HepG2 (cell line): ENCODE measurements around the gene SRSF10. TPM values are rescaled to one million over a fixed set of nuclear protein-coding genes. Genes with fewer than 3 reads are reported as not detected.
A peak's percentile ranks its signal among the peaks of the same experiment; 100 is the strongest.

ENCODE experiments used
- CBX5 ChIP-seq: sonication (generic); formaldehyde crosslinking; IDR thresholded peaks from 2 replicates; pipeline ENCODE4 v1.4.0; 2020; ENCODE audit warnings: missing genetic modification reagents, borderline replicate concordance
- ETV6 ChIP-seq: sonication (generic); formaldehyde crosslinking; conservative IDR thresholded peaks from 2 replicates; pipeline ENCODE4 v1.4.0; 2020; ENCODE audit warnings: missing genetic modification reagents
- FLYWCH1 ChIP-seq: sonication (generic); formaldehyde crosslinking; IDR thresholded peaks from 2 replicates; pipeline ENCODE4 v1.8.1; 2023; ENCODE audit warnings: mild to moderate bottlenecking, missing genetic modification reagents
- FOSL2 ChIP-seq: sonication (generic); formaldehyde crosslinking; IDR thresholded peaks from 2 replicates; pipeline ENCODE4 v1.4.0; 2020; ENCODE audit warnings: missing genetic modification reagents
- FOXO4 ChIP-seq: sonication (generic); formaldehyde crosslinking; conservative IDR thresholded peaks from 2 replicates; pipeline ENCODE4 v1.8.1; 2023; ENCODE audit warnings: missing genetic modification reagents
- GATAD2A ChIP-seq: IDR thresholded peaks from 2 replicates; pipeline ENCODE4 v1.6.1; 2016
- KDM5B ChIP-seq: sonication (generic); formaldehyde crosslinking; IDR thresholded peaks from 2 replicates; pipeline ENCODE4 v1.4.0; 2020; ENCODE audit warnings: missing genetic modification reagents, mild to moderate bottlenecking, borderline replicate concordance
- MIER3 ChIP-seq: IDR thresholded peaks from 2 replicates; pipeline ENCODE4 v1.6.1; 2016; ENCODE audit warnings: missing compliant biosample characterization, borderline replicate concordance
- NR2F2 ChIP-seq: IDR thresholded peaks from 2 replicates; pipeline ENCODE4 v1.6.1; 2012; ENCODE audit warnings: low read depth, inconsistent platforms, borderline replicate concordance
- PRDM15 ChIP-seq: sonication (generic); formaldehyde crosslinking; IDR thresholded peaks from 2 replicates; pipeline ENCODE4 v1.4.0; 2020; ENCODE audit warnings: missing genetic modification reagents
- RCOR2 ChIP-seq: IDR thresholded peaks from 2 replicates; pipeline ENCODE4 v1.6.1; 2016; ENCODE audit warnings: missing biosample characterization, missing genetic modification reagents
- SSRP1 ChIP-seq: IDR thresholded peaks from 2 replicates; pipeline ENCODE4 v1.6.1; 2016; ENCODE audit warnings: control low read depth
- THAP7 ChIP-seq: sonication (generic); formaldehyde crosslinking; IDR thresholded peaks from 2 replicates; pipeline ENCODE4 v1.8.1; 2023; ENCODE audit warnings: mild to moderate bottlenecking, missing genetic modification reagents
- ZFP36 ChIP-seq: fragments of 150-350 bp; IDR thresholded peaks from 2 replicates; pipeline ENCODE4 v1.6.1; 2018; ENCODE audit warnings: borderline replicate concordance, low read length, low read depth; ENCODE audit not compliant: partially characterized antibody
- ZMYM4 ChIP-seq: sonication (generic); formaldehyde crosslinking; IDR thresholded peaks from 2 replicates; pipeline ENCODE4 v1.8.1; 2023; ENCODE audit warnings: mild to moderate bottlenecking, missing genetic modification reagents
- ZNF276 ChIP-seq: sonication (generic); formaldehyde crosslinking; IDR thresholded peaks from 2 replicates; pipeline ENCODE4 v1.4.0; 2020; ENCODE audit warnings: mild to moderate bottlenecking, low read depth, missing genetic modification reagents
- ZNF616 ChIP-seq: sonication (generic); formaldehyde crosslinking; IDR thresholded peaks from 2 replicates; pipeline ENCODE4 v1.5.0; 2020; ENCODE audit warnings: low read depth, mild to moderate bottlenecking, missing genetic modification reagents
- ZNF737 ChIP-seq: sonication (generic); formaldehyde crosslinking; IDR thresholded peaks from 2 replicates; pipeline ENCODE4 v1.5.0; 2020; ENCODE audit warnings: missing genetic modification reagents, mild to moderate bottlenecking, borderline replicate concordance
- ZNF766 ChIP-seq: sonication (generic); formaldehyde crosslinking; IDR thresholded peaks from 2 replicates; pipeline ENCODE4 v1.5.0; 2020; ENCODE audit warnings: missing genetic modification reagents, borderline replicate concordance
- ZNF891 ChIP-seq: sonication (generic); formaldehyde crosslinking; IDR thresholded peaks from 2 replicates; pipeline ENCODE4 v1.5.0; 2020; ENCODE audit warnings: mild to moderate bottlenecking, missing genetic modification reagents
- ZSCAN21 ChIP-seq: sonication (generic); formaldehyde crosslinking; IDR thresholded peaks from 2 replicates; pipeline ENCODE4 v1.8.0; 2022; ENCODE audit warnings: mild to moderate bottlenecking, missing genetic modification reagents, moderate library complexity, borderline replicate concordance
- polyA plus RNA-seq, 8 experiments: library from polyadenylated mRNA; depleted of rRNA in 3 of 8; stranded (reverse) in 7 of 8; unstranded in 1 of 8; fragments of >200 nt; fragmentation: Illumina TruSeq in 4 of 8; extraction: Trizol in 4 of 8; gene quantifications; 2 replicates each; pipeline versions ENCODE4 v1.2.1 to v1.2.3, GENCODE V29; 2011 to 2016; ENCODE audit warnings: low read depth in 4 of 8, missing spikeins in 1 of 8, mixed read lengths in 1 of 8; ENCODE audit not compliant: insufficient read depth in 1 of 8
- total RNA-seq, 5 experiments: library from RNA; depleted of rRNA; stranded (reverse); fragments of >200 nt; fragmentation: Illumina TruSeq; extraction: Trizol; gene quantifications; 2 replicates each; pipeline ENCODE4 v1.2.3, GENCODE V29; 2016; ENCODE audit warnings: low read depth in 1 of 5

Gene SRSF10
- total and polyA plus RNA-seq, 2 of the 13 experiments (the other 11 are each of a cell fraction or from before 2014, with no cell fraction given): 126 to 186 TPM

DNA sequence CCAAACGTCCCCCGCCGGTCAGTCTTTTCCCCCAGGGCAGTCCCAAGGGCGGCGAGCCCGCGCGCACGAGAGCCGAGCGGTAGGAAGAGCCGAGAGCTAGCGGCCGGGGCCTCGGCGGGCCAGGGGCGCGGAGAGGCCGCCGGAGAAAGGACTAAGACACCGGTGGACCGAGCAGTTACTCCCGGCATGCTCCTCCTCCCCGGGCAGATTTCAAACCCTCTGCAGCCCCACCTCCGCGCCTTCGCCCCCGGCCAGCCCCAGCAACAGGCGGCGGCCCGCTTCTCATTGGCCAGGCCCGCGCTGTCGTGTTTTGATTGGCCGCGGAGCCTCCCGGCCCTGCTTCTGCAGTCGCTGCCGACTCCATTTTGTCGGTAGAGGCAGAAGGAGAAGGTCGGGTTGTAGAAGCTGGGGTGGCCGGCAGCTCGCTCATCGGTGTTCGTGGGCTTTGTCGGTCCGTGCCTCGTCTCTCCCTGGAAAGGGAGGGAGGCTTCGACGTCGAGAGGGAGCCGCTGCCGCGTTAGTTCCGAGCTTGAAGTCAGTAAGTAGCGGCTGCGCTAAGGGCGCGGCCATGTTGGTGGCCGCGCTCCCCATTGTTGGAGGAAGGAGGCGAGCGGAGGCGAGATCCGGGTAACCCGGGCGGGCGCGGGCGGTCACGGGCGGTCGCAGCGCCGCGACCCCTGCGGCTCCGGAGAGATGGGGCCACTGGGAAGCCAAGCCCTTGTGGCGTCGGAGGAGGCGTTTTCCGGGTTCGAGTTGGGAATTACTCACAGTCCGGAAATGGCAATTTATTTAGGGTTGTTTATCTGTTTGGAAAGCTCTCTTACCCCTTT is 20.5 kb downstream of the SRSF10 start, which contains the start of gene PNRC2 (continued):
- TF ChIP-seq THAP7: no peak
- TF ChIP-seq SSRP1: no peak
- 0 out of 2 replicates have a peak, but pooled peaks have one; percentile 27 for TF ChIP-seq ZNF766 (CRISPR knock-in tag)
- peak; percentile 92 for TF ChIP-seq ETV6 (CRISPR knock-in tag)
- no peak for TF ChIP-seq ZNF737 (CRISPR knock-in tag)
- peak; percentile 88; the same call in 1 of the 2 replicates for TF ChIP-seq CBX5 (CRISPR knock-in tag)
- no peak for TF ChIP-seq RCOR2
- TF ChIP-seq GATAD2A (CRISPR knock-in tag): peak; percentile 52
- peak; percentile 67; the same call in 1 of the 2 replicates for TF ChIP-seq ZNF276 (CRISPR knock-in tag)
- peak; percentile 87 for TF ChIP-seq FLYWCH1 (CRISPR knock-in tag)
- no peak for TF ChIP-seq PRDM15 (CRISPR knock-in tag)
- TF ChIP-seq NR2F2: no peak; the same call in 1 of the 2 replicates
- TF ChIP-seq ZNF891 (CRISPR knock-in tag): peak; percentile 87; the same call in 1 of the 2 replicates
- peak; percentile 90; the same call in 1 of the 2 replicates for TF ChIP-seq MIER3 (CRISPR knock-in tag)
- TF ChIP-seq ZMYM4 (CRISPR knock-in tag): peak; percentile 81
- TF ChIP-seq ZNF616 (CRISPR knock-in tag): no peak
- TF ChIP-seq FOSL2 (CRISPR knock-in tag): peak; percentile 46; the same call in 1 of the 2 replicates
- no peak for TF ChIP-seq FOXO4 (CRISPR knock-in tag)
- TF ChIP-seq ZFP36: no peak
- TF ChIP-seq KDM5B (CRISPR knock-in tag): peak; percentile 89; the same call in 1 of the 2 replicates
- TF ChIP-seq ZSCAN21 (CRISPR knock-in tag): peak; percentile 86
